NCI-H2227 (cell line): ENCODE results near the gene HK2.
"Not testable (repeated sequence)": the region's sequence is repeated elsewhere in the genome, so short reads cannot be mapped to it uniquely, and the experiment has no call there.

Experiments
- DNase-seq: peaks from one replicate; lab custom pipeline; 2025; ENCODE audit not compliant: unreplicated experiment; lab: John Stamatoyannopoulos, UW

Gene HK2

DNA sequence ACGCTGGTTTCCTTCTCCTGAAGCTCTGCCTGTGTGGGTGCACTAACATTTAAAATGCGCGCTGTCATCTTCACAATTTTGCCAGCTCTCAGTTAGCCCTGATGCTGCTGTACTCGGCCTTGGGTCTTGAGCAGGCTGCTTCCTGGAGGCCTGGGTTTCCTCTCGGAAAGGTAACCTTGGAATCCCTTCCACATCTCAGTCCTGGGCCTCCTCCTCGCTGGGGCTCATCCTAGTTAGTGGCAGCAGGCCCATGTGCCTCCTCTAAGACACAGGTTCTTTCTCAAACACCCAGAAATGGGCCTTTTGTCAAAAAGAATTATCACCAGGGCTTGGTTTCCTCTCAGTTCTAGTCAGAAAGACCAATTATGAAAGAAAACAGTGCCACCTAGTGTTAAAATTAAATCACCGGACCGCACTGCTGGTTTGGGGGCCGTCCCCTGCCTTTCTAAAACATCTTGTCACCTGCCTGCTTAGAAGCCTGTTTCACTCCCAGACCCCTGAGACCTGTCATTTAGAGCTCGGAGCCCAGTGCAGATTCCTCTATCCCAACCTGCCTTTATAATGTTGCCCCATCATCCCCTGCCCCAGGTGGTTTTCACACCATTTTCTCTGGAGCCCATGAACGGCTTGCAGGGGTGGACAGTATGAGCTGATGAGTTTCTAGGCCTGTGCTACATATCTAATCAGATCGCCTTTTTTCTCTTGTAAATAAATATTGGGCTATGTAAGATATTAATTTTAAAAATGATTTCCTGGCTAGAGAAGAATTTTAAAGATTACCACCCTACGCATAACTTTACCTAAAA lies 42.4 kb downstream of the HK2 start:
- DNase-seq, result peak; percentile 80

- DNase-seq, result no peak
These were observed 43.4 kb downstream of the HK2 start for GRCh38 chr2:74877376-74877775.

DNA sequence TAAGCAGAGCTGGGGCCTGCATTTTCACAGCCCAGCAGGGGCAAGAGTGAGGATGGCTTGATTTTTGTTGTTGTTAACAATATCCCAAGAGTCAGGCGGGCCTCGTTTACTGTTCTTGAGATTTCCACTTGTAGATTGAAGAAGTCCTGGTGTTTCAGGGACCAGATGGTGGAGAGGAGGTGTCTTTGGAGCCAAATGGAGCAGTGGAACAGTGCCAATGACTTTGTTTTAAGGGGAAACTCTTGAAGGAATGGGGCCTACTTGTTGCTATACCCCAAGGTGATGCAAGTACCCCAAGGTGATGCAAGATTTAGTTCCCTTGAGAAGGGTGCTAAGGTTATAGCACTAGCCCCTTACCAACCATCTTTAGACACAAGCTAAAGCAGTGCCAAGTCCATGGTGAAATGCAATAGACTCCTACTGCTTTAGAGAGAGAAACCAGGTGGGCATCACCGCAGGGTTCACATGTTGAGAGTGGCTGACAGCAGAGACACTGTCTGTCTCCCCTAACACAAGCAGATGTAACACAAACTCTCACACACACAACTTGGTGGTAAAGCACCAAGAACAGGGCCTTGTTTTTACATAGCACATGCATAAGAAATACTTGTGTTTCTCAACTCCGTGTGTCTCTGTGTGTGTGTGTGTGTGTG lies 44.0 kb downstream of the HK2 start:
- no peak for DNase-seq

GRCh38 chr2:74878551-74878950 lies 44.6 kb downstream of the HK2 start:
- no peak for DNase-seq

- DNase-seq, result no peak
These were observed 46.3 kb downstream of the HK2 start for GRCh38 chr2:74880054-74880728.

GRCh38 chr2:74881176-74881575 lies 47.2 kb downstream of the HK2 start:
- no peak for DNase-seq

DNA sequence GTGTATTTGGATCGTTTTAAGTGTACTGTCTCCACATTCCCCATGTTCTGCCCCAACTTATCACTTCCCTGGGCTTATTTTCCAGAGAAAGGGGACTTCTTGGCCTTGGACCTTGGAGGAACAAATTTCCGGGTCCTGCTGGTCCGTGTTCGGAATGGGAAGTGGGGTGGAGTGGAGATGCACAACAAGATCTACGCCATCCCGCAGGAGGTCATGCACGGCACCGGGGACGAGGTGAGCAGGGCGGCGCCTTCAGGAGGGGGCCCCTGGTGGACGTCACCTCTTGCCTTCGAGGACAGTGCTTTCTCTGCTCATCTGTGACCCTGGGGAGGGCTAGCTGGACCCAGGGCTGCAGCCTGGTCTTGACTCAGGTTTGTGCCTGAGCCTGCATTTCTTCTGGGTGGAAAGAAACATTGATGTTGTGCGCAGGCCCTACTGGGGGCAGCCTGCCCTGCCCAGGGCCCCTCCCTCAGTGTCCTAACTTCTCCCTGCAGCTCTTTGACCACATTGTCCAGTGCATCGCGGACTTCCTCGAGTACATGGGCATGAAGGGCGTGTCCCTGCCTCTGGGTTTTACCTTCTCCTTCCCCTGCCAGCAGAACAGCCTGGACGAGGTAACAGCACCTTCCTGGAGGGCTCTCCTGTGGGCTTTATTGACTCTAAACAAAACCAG lies 47.8 kb downstream of the HK2 start:
- DNase-seq, result no peak

GRCh38 chr2:74882299-74882687 lies 48.4 kb downstream of the HK2 start:
- no peak for DNase-seq

DNA sequence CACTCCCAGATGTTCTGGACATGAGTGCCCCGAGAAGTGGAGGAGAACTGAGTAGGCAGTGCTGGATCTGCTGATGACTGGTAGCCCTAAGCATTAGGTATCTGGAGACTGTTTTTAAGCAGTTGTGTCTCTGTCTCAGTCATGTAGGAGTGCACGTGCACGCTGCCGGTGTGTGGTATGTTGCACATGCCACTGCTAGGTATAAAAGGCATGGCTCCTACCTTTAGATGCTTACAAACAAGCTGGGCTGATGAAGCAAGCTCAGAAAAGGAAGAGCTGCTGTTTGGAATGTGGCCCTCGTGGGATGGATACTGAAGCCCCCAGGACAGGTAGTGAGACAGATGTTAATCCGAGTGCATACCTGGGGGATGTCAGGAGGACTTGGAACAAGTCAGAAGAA lies 49.1 kb downstream of the HK2 start:
- DNase-seq, result no peak

GRCh38 chr2:74884118-74884762 lies 50.3 kb downstream of the HK2 start:
- no peak for DNase-seq

GRCh38 chr2:74884866-74885265 lies 50.9 kb downstream of the HK2 start:
- DNase-seq, result no peak

GRCh38 chr2:74886251-74886650 lies 52.3 kb downstream of the HK2 start:
- DNase-seq, result no peak

DNA sequence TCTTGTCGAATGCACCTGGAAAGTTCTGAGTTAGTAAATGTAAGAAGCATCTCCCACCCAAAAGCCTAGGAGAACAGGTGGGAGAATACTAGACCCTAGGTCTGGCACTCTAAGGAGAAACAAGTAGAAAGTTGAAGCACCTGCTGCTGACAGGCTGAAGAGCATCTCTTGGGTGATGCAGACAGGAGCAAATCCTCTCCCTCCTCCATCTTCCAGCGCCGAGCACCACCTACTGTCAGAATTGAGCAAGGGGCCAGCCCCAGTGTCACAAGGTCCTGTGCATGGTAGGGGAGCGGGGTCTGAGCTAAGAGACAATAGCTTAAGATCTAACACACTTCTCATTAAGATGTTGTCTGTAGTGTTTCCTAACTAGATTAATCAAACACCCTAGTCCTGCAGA lies 52.9 kb downstream of the HK2 start:
- no peak for DNase-seq

GRCh38 chr2:74887445-74887951 lies 53.6 kb downstream of the HK2 start:
- no peak for DNase-seq

DNA sequence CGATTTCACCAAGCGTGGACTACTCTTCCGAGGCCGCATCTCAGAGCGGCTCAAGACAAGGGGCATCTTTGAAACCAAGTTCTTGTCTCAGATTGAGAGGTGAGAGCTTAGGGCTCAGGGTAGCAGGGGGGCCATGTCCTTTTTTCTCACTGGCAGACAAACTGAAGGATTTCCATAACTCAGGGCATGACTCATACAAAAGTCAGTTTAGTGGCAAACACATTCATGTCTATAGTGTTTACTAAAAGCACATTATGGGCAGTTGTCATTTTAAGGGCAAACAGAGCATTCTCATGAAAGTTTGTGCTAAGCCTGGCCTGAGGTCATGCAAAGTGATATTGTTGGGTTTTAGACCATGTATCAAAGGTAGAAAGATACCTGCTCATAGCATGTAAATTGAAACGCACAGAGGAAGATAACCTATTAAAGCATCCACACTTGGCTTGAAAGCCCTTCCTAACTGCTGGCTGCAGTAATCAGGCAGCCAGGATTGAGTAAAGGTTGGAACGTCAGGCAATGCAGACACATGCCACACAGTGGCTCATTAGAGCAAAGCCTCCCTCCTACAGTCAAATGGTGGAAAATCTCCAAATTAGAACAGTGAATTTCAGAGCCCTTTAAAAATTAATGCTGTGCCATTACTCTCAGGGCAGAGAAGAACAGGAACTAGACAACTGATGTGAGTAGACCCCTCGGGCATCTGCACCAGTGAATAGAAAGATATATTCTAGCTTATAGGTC lies 54.2 kb downstream of the HK2 start:
- no peak for DNase-seq

DNA sequence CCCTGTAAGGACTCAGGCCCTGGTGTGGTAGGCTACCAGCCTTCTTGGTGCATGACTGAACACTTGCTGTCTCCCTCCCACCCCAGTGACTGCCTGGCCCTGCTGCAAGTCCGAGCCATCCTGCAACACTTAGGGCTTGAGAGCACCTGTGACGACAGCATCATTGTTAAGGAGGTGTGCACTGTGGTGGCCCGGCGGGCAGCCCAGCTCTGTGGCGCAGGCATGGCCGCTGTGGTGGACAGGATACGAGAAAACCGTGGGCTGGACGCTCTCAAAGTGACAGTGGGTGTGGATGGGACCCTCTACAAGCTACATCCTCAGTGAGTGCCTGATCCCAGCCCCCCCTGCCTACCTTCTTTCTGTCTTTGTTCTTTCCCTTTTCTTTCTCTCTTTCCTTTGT lies 55.2 kb downstream of the HK2 start:
- no peak for DNase-seq

DNA sequence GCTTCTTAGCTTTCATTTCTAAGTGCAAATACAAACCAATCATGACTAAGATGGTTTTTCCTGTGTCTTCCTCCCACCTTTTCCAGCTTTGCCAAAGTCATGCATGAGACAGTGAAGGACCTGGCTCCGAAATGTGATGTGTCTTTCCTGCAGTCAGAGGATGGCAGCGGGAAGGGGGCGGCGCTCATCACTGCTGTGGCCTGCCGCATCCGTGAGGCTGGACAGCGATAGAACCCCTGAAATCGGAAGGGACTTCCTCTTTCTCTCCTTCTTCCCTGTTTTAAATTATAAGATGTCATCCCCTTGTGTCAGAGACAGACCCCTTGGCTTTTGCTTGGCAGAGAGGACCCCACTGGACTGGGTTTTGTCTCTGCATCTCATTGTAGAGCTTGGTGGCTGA lies 56.8 kb downstream of the HK2 start:
- no peak for DNase-seq

DNA sequence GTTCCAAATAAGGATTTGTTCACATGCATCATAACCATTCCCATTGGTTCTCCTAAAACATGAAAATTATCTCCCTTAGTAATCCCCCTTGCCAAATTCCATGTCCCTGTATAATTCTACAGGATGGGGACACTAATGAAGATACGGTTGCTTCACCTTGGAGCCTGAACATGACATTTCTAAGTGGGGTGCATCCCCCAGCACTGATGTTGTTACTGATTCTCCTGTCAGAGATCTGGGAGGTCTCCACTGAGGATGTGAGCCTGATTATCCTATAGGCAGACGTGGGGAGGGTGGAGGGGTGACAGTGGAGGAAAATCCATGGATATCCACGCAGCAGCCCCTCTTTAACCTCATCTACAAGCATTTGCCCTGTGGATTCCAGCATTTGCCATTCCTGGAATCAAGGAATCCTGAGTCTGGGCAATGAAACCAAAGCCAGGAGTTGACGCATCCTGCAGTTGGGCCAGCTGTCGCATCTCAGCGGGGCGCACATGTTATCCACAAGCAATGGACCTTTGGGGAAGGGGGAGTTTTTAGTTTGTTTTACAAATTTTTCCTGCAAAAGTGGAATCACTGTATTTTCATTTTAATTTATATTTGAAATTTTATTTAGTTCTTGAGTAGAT lies 57.3 kb downstream of the HK2 start:
- no peak for DNase-seq

DNA sequence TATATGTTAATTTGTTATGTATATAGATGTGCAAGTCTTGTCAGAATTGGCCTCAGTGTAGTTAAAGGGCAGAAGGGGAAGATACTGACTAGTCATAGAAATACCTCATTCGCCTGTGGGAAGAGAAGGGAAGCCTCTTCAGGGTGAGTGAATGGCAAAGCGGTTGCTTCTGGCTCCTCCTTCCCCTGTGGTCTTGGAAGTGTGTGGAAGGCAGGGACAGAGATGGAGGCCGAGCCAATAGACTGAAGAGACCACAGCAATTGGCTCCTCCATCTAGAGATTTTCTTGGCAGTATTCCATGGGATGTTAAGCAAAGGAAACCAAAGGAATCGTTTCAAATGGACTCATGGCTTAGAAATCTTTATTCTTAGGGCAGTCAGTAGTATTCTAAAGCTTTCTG lies 57.9 kb downstream of the HK2 start:
- not testable (repeated sequence) for DNase-seq

DNA sequence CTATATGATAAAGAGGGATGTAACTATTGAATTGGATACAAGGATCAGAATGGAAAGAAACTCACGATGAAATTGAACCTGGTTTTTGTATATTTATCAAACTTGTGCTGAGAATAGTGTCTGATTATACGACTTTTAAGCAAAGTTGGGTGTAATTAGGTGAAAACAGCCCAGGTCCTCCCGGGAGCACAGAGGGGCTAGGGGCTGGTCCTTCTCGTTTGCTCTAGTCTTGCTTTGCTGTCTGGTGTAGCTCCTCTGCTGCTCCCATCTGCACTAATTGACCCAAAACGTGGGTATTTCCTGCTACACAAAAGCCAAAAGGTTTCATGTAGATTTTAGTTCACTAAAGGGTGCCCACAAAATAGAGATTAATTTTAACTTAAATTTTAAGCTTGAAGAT lies 58.7 kb downstream of the HK2 start:
- DNase-seq, result no peak
